SK-N-MC (cell line): ENCODE data around the gene PPFIA4.
"Not testable (repeated sequence)": the region's sequence is repeated elsewhere in the genome, so short reads cannot be mapped to it uniquely, and the experiment has no call there.

Experiments
- DNase-seq: peaks from one replicate; pipeline ENCODE4 v3.0.0-alpha.2; 2011; ENCODE audit warnings: low read depth, low spot score
- H3K27ac ChIP-seq: fragments of 200-600 bp; sonication (generic); 2 replicates; pipeline ENCODE4 v1.5.1; 2016; ENCODE audit warnings: mixed run types
- H3K36me3 ChIP-seq: fragments of 200-600 bp; sonication (generic); 2 replicates; pipeline ENCODE4 v1.6.1; 2017; ENCODE audit warnings: antibody characterized with exemption, low read length, mixed read lengths; ENCODE audit not compliant: insufficient read depth
- H3K4me3 ChIP-seq: fragments of 200-600 bp; sonication (generic); 2 replicates; pipeline ENCODE4 v1.5.1; 2016
- H3K9ac ChIP-seq: fragments of 200-600 bp; sonication (generic); 2 replicates; pipeline ENCODE4 v1.8.0; 2017; ENCODE audit warnings: mixed run types, mixed read lengths; ENCODE audit not compliant: insufficient read length
- H3K9me3 ChIP-seq: fragments of 200-600 bp; sonication (generic); 2 replicates; pipeline ENCODE4 v1.6.1; 2017; ENCODE audit warnings: low read depth, mild to moderate bottlenecking, antibody characterized with exemption, low read length, moderate library complexity, mixed read lengths
- EZH2 ChIP-seq: fragments of 200-600 bp; sonication (generic); IDR thresholded peaks from one replicate; pipeline ENCODE4 v1.6.1; 2017; ENCODE audit warnings: antibody characterized with exemption
- FOXP2 ChIP-seq: optimal IDR thresholded peaks from 2 replicates; pipeline ENCODE3; 2011; ENCODE audit warnings: mild to moderate bottlenecking, moderate library complexity; ENCODE audit not compliant: insufficient read depth; ENCODE audit errors: extremely low read length, control extremely low read depth
- POLR2AphosphoS5 ChIP-seq: IDR thresholded peaks from 2 replicates; pipeline ENCODE4 v1.6.1; 2012; ENCODE audit warnings: mild to moderate bottlenecking, low read depth, low read length, borderline replicate concordance

The PPFIA4 gene

GRCh38 chr1:203006948-203007871, 19.1 kb upstream of the PPFIA4 start, which contains the start of gene TMEM183A:
Gene TMEM183A (plus strand): TSS chr1:203007374. CDS start chr1:203007466, 92 bp downstream.
- H3K9ac ChIP-seq: peak within 1 kb of the TSS; percentile 82
- no peaks in the 10 kb centered on the region for H3K9me3 ChIP-seq
- 0 out of 2 replicates have a peak within 1 kb of the TSS, but pooled peaks have one; percentile 19 for H3K27ac ChIP-seq
- peaks cover 32% of the 10 kb centered on the region for H3K36me3 ChIP-seq
- TF ChIP-seq FOXP2 (no peak), EZH2 (no peak), POLR2AphosphoS5 (peak; percentile 99)
- DNase-seq: peak; percentile 70
- H3K4me3 ChIP-seq: peak within 1 kb of the TSS; percentile 85

GRCh38 chr1:203009185-203009584, 17.1 kb upstream of the PPFIA4 start:
- no peak for DNase-seq
- Histone ChIP-seq H3K9me3 (no peaks in the 10 kb centered on the region), H3K36me3 (peaks cover 49% of the 10 kb centered on the region), H3K4me3 (no peak overlapping the region), H3K27ac (no peak overlapping the region), H3K9ac (no peak overlapping the region)
- TF ChIP-seq FOXP2 (no peak), EZH2 (no peak), POLR2AphosphoS5 (no peak)

- no peak for DNase-seq
- H3K4me3 ChIP-seq: no peak overlapping the region
- H3K27ac ChIP-seq: no peak overlapping the region
- H3K9me3 ChIP-seq: no peaks in the 10 kb centered on the region
- TF ChIP-seq POLR2AphosphoS5 (no peak), EZH2 (no peak), FOXP2 (no peak)
- H3K36me3 ChIP-seq: peaks cover 72% of the 10 kb centered on the region
- no peak overlapping the region for H3K9ac ChIP-seq
Measured at GRCh38 chr1:203011582-203011981, 14.7 kb upstream of the PPFIA4 start.

GRCh38 chr1:203017061-203017460, 9.2 kb upstream of the PPFIA4 start:
- H3K4me3 ChIP-seq: no peak overlapping the region
- no peaks in the 10 kb centered on the region for H3K9me3 ChIP-seq
- TF ChIP-seq POLR2AphosphoS5 (no peak), FOXP2 (no peak)
- H3K27ac ChIP-seq: no peak overlapping the region
- peaks cover 88% of the 10 kb centered on the region for H3K36me3 ChIP-seq
- no peak for DNase-seq
- no peak overlapping the region for H3K9ac ChIP-seq

GRCh38 chr1:203017692-203018091, 8.6 kb upstream of the PPFIA4 start:
- H3K9me3 ChIP-seq: no peaks in the 10 kb centered on the region
- no peak overlapping the region for H3K27ac ChIP-seq
- H3K9ac ChIP-seq: no peak overlapping the region
- peaks cover 89% of the 10 kb centered on the region for H3K36me3 ChIP-seq
- no peak for DNase-seq
- TF ChIP-seq POLR2AphosphoS5 (no peak), FOXP2 (no peak), EZH2 (no peak)
- H3K4me3 ChIP-seq: no peak overlapping the region

- peaks cover 68% of the 10 kb centered on the region for H3K36me3 ChIP-seq
- not testable (repeated sequence) for H3K4me3 ChIP-seq, DNase-seq, H3K9ac ChIP-seq, H3K27ac ChIP-seq, H3K9me3 ChIP-seq
Measured at GRCh38 chr1:203022855-203023254, 3.4 kb upstream of the PPFIA4 start.

- no peak for TF ChIP-seq POLR2AphosphoS5
- no peak for TF ChIP-seq FOXP2
- TF ChIP-seq EZH2: no peak
- DNase-seq: no peak
- H3K36me3 ChIP-seq: peaks cover 48% of the 10 kb centered on the region
- no peak overlapping the region for H3K27ac ChIP-seq
- H3K9me3 ChIP-seq: no peaks in the 10 kb centered on the region
- no peak overlapping the region for H3K9ac ChIP-seq
- H3K4me3 ChIP-seq: peak overlapping the region; percentile 85; the same call in 1 of the 2 replicates
Measured at GRCh38 chr1:203025686-203026030, 633 bp upstream of the PPFIA4 start.

GRCh38 chr1:203026666-203027663, 674 bp downstream of the PPFIA4 start:
- H3K36me3 ChIP-seq: peaks cover 35% of the 10 kb centered on the region
- no peak for TF ChIP-seq POLR2AphosphoS5
- TF ChIP-seq EZH2: no peak
- TF ChIP-seq FOXP2: no peak
- no peak for DNase-seq
- H3K9ac ChIP-seq: no peak overlapping the region
- no peaks in the 10 kb centered on the region for H3K9me3 ChIP-seq
- peak overlapping the region; percentile 85 for H3K4me3 ChIP-seq
- no peak overlapping the region for H3K27ac ChIP-seq
